K562 (cell line): ENCODE data around the gene PIK3R2. TPM values are rescaled to one million over a fixed set of nuclear protein-coding genes. Genes with fewer than 3 reads are reported as not detected.

Experiments
- ATF3 ChIP-seq, 2 experiments: fragments of 450-650 bp in 1 of 2; sonication (generic) in 1 of 2; formaldehyde crosslinking in 1 of 2; IDR thresholded peaks in 1 of 2; conservative IDR thresholded peaks in 1 of 2; 2 replicates each; pipeline versions ENCODE4 v1.6.1 to v1.8.1; 2016 to 2023; ENCODE audit warnings: mild to moderate bottlenecking in 2 of 2, moderate library complexity in 2 of 2, inconsistent platforms in 1 of 2, missing genetic modification reagents in 1 of 2
- ETV1 ChIP-seq: fragments of 450-650 bp; conservative IDR thresholded peaks from 2 replicates; pipeline ENCODE4 v1.6.1; 2016; ENCODE audit warnings: missing genetic modification characterization, control low read depth, low read depth, missing compliant biosample characterization
- GABPB1 ChIP-seq: sonication (generic); formaldehyde crosslinking; IDR thresholded peaks from 2 replicates; pipeline ENCODE4 v1.8.0; 2022; ENCODE audit warnings: mild to moderate bottlenecking, missing genetic modification reagents
- MCM7 ChIP-seq, 2 experiments: fragments of 450-650 bp; IDR thresholded peaks; 2 replicates each; pipeline ENCODE4 v1.6.1; 2016 to 2018
- MTA1 ChIP-seq: fragments of 450-650 bp; IDR thresholded peaks from 2 replicates; pipeline ENCODE4 v1.6.1; 2017; ENCODE audit warnings: borderline replicate concordance
- NCOA1 ChIP-seq: fragments of 450-650 bp; IDR thresholded peaks from 2 replicates; pipeline ENCODE4 v1.6.1; 2016; ENCODE audit warnings: low read depth
- NR3C1 ChIP-seq: sonication (generic); formaldehyde crosslinking; IDR thresholded peaks from 2 replicates; pipeline ENCODE4 v1.8.1; 2022; ENCODE audit warnings: missing genetic modification reagents
- PHF20 ChIP-seq: fragments of 450-650 bp; IDR thresholded peaks from 2 replicates; pipeline ENCODE4 v1.6.1; 2018; ENCODE audit not compliant: partially characterized antibody
- POLR2G ChIP-seq: fragments of 200-400 bp; formaldehyde crosslinking; IDR thresholded peaks from 2 replicates; pipeline ENCODE4 v1.6.1; 2017; ENCODE audit warnings: low read depth, mild to moderate bottlenecking, antibody characterized with exemption, low read length, moderate library complexity
- RBM14 ChIP-seq: fragments of 200-400 bp; formaldehyde crosslinking; IDR thresholded peaks from 2 replicates; pipeline ENCODE4 v1.6.1; 2018; ENCODE audit warnings: low read depth, mild to moderate bottlenecking, low read length, moderate library complexity, borderline replicate concordance; ENCODE audit not compliant: insufficient read depth
- SUPT5H ChIP-seq: fragments of 450-650 bp; IDR thresholded peaks from 2 replicates; pipeline ENCODE4 v1.6.1; 2016
- TBL1XR1 ChIP-seq, 2 experiments: IDR thresholded peaks; 2 replicates each; pipeline ENCODE4 v1.6.1; 2012; ENCODE audit warnings: improper control_type of control experiment in 2 of 2, low read length in 2 of 2, mild to moderate bottlenecking in 1 of 2
- TGIF2 ChIP-seq: sonication (generic); formaldehyde crosslinking; IDR thresholded peaks from 2 replicates; pipeline ENCODE4 v1.8.1; 2022; ENCODE audit warnings: mild to moderate bottlenecking, missing genetic modification reagents, moderate library complexity
- ZBTB7A ChIP-seq: IDR thresholded peaks from 2 replicates; pipeline ENCODE4 v1.6.1; 2011; ENCODE audit warnings: low read depth, mild to moderate bottlenecking, low read length, moderate library complexity, borderline replicate concordance; ENCODE audit not compliant: control insufficient read depth
- ZNF263 ChIP-seq: sonication (generic); formaldehyde crosslinking; IDR thresholded peaks from 2 replicates; pipeline ENCODE4 v1.8.0; 2022; ENCODE audit warnings: mild to moderate bottlenecking, missing genetic modification reagents, borderline replicate concordance
- ZNF583 ChIP-seq: fragments of 250-450 bp; sonication (Bioruptor Pico); IDR thresholded peaks from 2 replicates; pipeline ENCODE4 v1.4.0; 2020
- ZNF696 ChIP-seq: fragments of 250-450 bp; sonication (Bioruptor Pico); conservative IDR thresholded peaks from 2 replicates; pipeline ENCODE4 v1.4.0; 2020; ENCODE audit warnings: mild to moderate bottlenecking, moderate library complexity
- polyA plus RNA-seq, 8 experiments: library from polyadenylated mRNA; depleted of rRNA in 4 of 8; stranded (reverse) in 5 of 8; unstranded in 3 of 8; fragments of >200 nt; fragmentation: Nextera tagmentation in 2 of 8; fragmentation: Illumina TruSeq in 1 of 8; extraction: Ambion mirVana in 2 of 8; extraction: Trizol in 1 of 8; gene quantifications; 2 replicates each; pipeline versions ENCODE4 v1.2.1 to v1.2.3, GENCODE V29; 2011 to 2014; ENCODE audit warnings: inconsistent platforms in 1 of 8, missing spikeins in 1 of 8
- total RNA-seq, 7 experiments: library from RNA; depleted of rRNA in 6 of 7; stranded (reverse); fragments of >200 nt in 6 of 7; fragmentation: Illumina TruSeq in 2 of 7; extraction: Trizol in 2 of 7; gene quantifications; 2 replicates each; pipeline versions ENCODE4 v1.2.1 to v1.2.3, GENCODE V29; 2011 to 2021; ENCODE audit warnings: low replicate concordance in 1 of 7
- TF ChIP-seq, protein P1 (sequence below): sonication (generic); formaldehyde crosslinking; IDR thresholded peaks from 2 replicates; pipeline ENCODE4 v1.8.0; 2022; ENCODE audit warnings: mild to moderate bottlenecking, missing genetic modification reagents, borderline replicate concordance
- TF ChIP-seq, protein P2 (sequence below): IDR thresholded peaks from 2 replicates; pipeline ENCODE4 v1.6.1; 2011; ENCODE audit not compliant: insufficient read length; ENCODE audit errors: extremely low read depth
- TF ChIP-seq, protein P3 (sequence below): fragments of 450-650 bp; IDR thresholded peaks from 2 replicates; pipeline ENCODE4 v1.7.0; 2016; ENCODE audit warnings: borderline replicate concordance

Gene PIK3R2
- total and polyA plus RNA-seq, 9 of the 15 experiments (the other 6 are each of a cell fraction or from before 2014, with no cell fraction given): 0.39 to 37.9 (median 5.3) TPM

DNA sequence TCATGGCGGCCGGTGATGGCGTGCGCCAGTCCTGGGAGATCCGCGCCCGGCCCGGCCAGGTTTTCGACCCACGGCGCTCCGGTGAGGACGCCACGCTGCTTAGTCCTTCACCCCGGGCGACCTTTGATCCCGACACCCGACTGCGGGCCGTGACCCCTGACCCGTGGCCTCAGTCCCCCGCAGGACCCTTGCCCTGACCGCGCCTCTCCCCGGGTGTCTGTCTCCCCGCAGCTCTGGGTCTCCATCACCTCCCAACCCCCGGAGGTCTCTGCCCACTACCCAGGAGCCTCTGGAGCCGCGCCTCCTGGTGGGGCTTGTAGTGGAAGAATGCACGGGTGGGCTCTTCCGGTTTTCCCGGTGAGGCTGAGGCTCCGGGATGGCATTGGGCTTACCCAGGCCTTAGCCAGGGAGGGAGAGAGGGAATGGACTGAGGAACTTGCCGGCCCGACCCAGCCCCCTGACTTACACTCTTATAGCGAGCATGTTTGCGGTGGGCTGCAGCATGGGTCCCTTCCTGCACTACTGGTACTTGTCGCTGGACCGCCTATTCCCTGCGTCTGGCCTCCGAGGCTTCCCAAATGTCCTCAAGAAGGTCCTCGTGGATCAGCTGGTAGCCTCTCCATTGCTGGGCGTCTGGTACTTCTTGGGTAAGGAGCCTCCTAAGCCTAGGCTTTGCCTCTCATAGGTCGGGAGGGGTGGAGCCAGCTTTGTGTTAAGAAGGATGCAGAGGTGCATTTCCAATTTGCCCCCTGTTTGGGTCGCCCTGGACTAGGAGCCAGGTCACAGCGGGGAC, 40.6 kb downstream of the PIK3R2 start (continued):
- TF ChIP-seq, protein P1, sequence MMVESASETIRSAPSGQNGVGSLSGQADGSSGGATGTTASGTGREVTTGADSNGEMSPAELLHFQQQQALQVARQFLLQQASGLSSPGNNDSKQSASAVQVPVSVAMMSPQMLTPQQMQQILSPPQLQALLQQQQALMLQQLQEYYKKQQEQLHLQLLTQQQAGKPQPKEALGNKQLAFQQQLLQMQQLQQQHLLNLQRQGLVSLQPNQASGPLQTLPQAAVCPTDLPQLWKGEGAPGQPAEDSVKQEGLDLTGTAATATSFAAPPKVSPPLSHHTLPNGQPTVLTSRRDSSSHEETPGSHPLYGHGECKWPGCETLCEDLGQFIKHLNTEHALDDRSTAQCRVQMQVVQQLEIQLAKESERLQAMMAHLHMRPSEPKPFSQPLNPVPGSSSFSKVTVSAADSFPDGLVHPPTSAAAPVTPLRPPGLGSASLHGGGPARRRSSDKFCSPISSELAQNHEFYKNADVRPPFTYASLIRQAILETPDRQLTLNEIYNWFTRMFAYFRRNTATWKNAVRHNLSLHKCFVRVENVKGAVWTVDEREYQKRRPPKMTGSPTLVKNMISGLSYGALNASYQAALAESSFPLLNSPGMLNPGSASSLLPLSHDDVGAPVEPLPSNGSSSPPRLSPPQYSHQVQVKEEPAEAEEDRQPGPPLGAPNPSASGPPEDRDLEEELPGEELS: peak; percentile 26; the same call in 1 of the 2 replicates
- TF ChIP-seq TBL1XR1 (IDR thresholded peaks at IDR 0.05; ENCODE audit: low read length in 2 of 2) (0 out of 4 replicates have a peak, but pooled peaks of 1 of the 2 experiments have one; percentile 34), MCM7 (IDR thresholded peaks at IDR 0.05) (no peak), SUPT5H (peak; percentile 26; the same call in 1 of the 2 replicates), ZBTB7A (peak; percentile 68; the same call in 1 of the 2 replicates), RBM14 (no peak), ATF3 (IDR thresholded peaks at IDR 0.05) (no peak), ATF3 (CRISPR knock-in tag; conservative IDR thresholded peaks at IDR 0.05) (0 out of 2 replicates have a peak, but pooled peaks have one; percentile 2), NR3C1 (CRISPR knock-in tag) (no peak), POLR2G (peak; percentile 42; the same call in 1 of the 2 replicates), MTA1 (0 out of 2 replicates have a peak, but pooled peaks have one; percentile 20), ETV1 (tag) (peak; percentile 42; the same call in 1 of the 2 replicates), NCOA1 (0 out of 2 replicates have a peak, but pooled peaks have one; percentile 17), ZNF583 (no peak), ZNF696 (CRISPR knock-in tag) (peak; percentile 93), ZNF263 (0 out of 2 replicates have a peak, but pooled peaks have one; percentile 11), GABPB1 (CRISPR knock-in tag) (peak; percentile 65; the same call in 1 of the 2 replicates), PHF20 (peak; percentile 39), TGIF2 (CRISPR knock-in tag) (0 out of 2 replicates have a peak, but pooled peaks have one; percentile 39)
- TF ChIP-seq, protein P2, sequence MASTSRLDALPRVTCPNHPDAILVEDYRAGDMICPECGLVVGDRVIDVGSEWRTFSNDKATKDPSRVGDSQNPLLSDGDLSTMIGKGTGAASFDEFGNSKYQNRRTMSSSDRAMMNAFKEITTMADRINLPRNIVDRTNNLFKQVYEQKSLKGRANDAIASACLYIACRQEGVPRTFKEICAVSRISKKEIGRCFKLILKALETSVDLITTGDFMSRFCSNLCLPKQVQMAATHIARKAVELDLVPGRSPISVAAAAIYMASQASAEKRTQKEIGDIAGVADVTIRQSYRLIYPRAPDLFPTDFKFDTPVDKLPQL: no peak
- TF ChIP-seq, protein P3, sequence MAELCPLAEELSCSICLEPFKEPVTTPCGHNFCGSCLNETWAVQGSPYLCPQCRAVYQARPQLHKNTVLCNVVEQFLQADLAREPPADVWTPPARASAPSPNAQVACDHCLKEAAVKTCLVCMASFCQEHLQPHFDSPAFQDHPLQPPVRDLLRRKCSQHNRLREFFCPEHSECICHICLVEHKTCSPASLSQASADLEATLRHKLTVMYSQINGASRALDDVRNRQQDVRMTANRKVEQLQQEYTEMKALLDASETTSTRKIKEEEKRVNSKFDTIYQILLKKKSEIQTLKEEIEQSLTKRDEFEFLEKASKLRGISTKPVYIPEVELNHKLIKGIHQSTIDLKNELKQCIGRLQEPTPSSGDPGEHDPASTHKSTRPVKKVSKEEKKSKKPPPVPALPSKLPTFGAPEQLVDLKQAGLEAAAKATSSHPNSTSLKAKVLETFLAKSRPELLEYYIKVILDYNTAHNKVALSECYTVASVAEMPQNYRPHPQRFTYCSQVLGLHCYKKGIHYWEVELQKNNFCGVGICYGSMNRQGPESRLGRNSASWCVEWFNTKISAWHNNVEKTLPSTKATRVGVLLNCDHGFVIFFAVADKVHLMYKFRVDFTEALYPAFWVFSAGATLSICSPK: no peak
